T-helper 2 cell (primary cell): ENCODE results near the gene H2BK1.
A peak's percentile ranks its signal among the peaks of the same experiment; 100 is the strongest.

ENCODE experiments used
- DNase-seq, 5 experiments: peaks; one replicate each; pipeline versions ENCODE4 v3.0.0 to v3.0.0-alpha.2; 2012 to 2022

Gene H2BK1

DNA sequence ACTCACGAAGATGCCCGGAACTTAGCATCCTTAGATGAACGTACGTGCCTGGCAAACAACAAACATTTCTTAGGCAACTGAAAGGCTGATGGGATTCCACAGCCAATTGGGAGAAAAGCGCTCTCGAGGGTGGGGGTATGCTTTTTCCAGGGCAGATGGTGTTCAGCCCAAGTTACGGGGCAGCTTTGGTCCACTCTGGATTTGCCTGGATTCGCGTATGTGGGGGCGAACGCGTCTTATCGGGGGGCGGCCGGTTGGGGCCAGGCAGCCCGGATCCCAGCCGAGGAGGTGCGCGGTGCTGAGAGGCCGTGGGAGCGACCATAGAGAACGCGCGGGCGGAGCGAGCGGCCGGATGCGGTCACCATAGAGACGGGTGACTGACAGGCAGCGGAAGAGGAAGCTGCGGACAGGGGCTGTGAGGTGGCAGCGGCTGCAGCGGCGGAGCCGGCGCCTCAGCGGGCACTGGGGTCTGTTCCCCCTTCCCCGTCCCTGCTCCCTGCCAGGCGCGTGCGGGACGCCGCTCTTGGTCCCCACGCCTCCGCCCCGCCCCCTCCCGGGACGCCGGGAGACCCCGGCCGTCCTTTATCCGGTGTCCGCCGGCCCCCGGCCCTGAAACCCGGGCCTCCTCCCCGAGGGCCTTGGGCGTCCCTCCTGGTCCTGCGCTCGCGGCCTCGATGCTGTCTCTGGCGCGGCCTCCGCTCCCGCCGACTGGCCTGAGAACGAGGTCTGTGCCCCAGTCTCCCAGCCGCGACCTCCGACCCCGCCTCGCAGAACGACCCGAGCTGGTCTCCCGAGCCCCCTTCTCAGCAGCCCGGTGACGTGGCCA lies 22.0 kb upstream of the H2BK1 start, which contains the start of gene CHPF2:
Gene CHPF2, plus strand, starts transcription at position 393 of the 826 bp plus-strand sequence. CDS start 1,529 bp downstream, outside the sequence.
- peak; percentile 74 to 94 (median 85) for DNase-seq

DNA sequence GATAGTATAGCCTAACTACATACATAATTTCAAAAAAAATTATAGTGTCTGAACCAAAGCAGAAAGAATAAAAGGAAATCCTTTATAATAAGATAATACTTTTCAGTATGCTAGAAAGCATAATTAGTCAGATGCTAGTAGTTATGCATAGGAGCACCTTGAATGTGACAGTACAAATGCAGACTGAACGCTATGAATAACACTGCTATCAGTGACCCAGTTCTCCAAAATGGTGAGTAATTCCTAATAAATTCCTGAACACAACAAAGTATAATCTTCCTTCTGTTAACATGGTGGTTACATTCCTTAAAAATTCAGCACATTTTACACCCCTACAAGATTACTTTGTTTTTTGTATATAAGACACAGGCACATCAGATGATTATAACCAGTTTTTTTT lies 20.8 kb upstream of the H2BK1 start:
- no peak for DNase-seq

DNA sequence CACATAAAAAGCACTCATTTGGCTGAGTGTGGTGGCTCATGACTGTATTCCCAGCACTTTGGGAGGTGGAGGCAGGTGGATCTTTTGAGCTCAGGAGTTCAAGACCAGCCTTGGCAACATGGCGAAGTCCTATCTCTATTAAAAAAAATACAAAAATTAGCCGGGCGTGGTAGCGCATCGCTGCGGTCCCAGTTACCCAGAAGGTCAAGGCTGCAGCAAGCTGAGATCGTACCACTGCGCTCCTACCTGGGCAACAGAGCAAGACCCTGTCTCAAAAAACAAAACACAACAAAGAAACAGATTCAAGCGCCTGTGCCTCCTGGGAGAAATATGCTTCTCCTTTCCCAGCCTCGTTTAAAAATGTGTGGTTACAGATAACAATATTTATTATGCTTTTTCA lies 19.0 kb upstream of the H2BK1 start:
- no peak for DNase-seq

DNA sequence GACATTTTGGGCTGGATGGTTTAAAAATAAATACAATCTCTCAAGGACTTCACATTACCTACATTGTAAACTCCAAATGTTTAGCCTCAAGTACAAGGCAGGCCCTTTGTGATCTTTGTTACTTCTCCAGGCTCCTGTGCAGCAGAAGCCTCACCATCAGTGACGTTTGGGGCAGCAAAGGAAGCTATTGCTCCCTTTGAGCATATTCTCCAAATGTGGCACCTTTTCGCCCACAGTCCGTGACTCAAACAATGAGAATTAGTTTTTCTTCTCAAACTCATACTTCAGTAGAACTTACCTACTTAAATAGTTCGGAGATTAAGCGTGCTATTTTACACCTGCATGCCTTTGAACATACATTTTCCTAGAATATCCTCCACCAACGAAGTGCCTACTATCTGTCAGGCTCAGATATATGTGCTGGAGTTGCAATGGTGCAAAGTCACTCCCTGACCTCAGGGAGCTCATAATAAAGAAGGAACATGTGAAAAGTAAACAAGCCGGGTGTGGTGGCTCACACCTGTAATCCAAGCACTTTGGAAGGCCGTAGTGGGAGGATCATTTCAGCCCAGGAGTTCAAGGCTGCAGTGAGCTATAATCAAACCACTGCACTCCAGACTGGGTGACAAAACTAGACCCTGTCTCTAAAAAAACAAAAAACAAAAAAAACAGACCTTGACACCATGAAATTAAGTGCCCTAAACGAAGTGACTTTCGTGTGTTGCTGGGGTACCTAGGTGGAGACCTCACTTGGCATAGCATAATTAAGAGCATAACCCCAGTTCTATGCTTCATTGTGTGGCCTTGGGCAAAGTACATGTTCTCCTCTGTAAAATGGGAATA lies 18.0 kb upstream of the H2BK1 start:
- no peak for DNase-seq

DNA sequence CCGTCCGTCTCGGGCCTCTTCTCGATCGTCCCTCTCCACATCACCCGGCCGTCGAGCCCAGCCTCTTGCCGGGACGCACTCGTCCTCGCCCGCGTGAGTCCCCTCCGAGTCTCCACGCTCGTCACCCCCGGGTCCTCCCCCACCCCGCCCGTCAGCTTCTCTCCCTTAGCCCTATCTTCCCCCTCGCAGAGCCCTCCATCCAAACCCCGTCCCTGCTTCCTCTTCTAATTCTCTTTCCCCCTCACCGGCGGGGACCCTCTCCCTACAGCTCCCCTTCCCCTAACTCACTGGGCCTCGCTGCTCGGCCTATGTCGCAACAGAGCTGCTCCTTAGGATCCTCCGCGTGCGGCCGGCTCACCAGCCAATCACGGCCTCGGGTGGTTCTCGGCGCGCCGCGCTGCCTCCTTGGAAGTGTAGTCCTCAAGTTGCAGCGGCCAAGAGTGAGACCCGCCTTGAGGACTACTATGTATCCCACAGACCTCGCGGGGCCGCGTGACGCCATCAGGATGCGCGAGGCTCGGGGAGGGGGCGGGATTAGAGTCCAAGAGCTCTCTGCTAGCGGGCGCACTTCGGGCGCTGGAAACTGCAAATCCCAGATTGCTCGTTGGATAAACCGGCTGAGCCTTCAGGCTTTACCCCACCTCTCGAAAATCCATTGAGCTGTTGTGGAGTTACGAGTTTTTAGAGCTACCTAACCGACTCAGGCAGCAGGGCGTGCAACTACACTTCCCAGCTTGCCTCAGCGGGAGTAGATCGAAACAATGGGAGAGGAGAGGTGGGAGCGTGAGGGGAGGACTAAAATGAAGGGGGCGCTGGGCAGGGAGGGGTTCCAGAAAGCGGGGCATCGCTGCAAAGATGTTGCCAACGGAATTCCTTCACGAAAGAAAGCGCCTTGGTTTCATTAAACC lies 16.8 kb upstream of the H2BK1 start, which contains the start of gene ABCF2:
Gene ABCF2, minus strand, starts transcription at position 331 of the 908 bp plus-strand sequence. CDS start 747 bp downstream, outside the sequence.
- DNase-seq, result peak; percentile 91 to 99 (median 97)

DNA sequence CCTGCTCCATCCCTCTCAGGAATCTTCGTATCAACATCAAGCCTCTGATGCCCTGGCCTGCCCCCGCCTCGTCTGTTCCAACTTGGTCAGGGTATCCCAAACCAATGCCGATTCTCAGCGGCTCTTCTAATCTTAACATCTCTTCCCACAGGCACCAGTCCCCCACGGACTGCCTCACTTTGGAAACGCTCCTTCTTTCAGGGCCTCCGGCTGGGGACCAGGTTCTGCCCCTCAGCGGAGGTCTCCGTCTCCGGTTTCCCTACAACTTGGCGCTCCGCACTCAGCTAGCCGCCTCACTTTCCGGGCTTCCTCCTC lies 16.2 kb upstream of the H2BK1 start:
- no peak for DNase-seq

DNA sequence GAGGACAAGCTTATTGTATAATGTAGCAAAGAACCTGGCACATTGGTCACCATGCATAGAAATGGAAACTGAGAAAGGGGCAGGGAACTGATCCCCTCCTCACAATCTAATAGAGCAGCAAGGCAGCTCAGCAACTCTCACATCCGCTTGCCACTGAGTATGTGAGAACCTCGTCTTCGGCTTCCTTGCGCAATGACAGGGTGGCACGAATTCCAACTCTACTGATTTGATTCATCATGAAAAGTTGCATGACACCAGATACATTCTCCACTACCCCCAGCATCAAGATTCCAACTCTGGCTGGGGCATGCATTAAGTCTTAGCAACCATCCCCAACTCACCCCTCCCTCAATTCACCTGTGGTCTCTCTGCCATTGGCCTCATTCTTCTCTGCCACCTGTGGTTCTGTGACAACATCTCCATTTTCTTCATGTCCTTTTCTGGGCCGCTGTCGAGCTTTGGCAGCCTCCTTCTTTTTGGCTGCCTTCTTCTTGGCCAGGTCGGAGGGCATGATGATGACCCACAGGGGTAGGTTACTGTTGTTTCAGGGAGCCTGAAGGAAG lies 15.7 kb upstream of the H2BK1 start:
- no peak for DNase-seq

DNA sequence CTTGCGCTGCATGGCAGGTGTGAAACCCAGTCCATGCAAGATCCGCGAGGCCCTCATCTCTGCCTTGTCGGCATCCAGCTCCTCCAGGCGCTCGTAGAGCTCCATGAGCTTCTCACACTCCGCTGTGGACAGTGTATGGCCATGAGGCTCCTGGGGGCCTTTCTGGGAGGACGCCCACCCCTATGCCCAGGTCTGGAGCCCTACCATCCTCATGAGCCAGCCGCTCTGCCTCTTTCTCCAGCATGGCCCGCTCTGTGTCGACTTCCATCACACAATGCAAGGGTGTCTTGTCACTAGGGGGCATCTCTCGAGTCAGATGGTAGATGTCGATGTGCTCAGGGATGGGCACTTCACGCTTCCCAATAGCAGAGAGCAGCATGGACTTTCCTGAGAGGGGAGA lies 13.4 kb upstream of the H2BK1 start:
- no peak for DNase-seq

DNA sequence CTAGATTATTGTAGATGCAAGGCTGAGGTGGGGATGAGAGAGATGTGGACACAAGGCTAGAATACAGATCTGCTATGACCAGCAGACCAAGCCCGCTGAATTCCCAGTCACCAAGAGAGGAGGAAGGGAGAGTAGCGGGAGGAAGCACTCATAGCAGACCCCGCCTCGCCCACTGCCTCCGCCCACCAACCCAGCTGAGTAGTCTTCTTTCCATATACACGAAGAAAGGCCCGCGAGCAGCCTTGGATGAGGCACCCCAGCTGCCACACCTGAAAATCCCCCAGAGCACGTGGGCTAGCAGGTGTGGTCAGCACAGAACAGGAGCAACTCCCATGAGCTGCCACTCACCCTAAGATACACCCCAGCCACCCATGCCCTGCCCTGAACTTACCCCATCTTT lies 7.9 kb upstream of the H2BK1 start:
- DNase-seq, result no peak

DNA sequence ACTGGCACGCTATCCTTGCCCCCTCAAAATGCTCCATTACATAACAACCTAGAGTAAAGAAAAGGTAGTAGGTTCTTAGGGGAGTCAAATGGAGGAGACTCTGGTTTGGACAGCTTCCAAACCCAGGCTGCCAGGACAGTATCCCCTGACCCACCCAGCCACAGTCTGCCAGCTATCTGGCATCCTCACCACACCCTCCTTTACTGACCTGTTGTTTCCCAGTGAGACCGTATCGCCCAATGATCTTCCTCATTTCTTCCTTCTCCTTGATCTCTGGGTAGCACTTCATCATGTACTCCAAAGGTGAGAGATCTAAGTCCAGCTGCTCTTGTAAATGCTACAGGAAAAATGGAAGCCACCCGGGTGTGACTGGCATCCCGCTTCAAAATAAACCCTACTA lies 5.1 kb upstream of the H2BK1 start:
- no peak for DNase-seq

DNA sequence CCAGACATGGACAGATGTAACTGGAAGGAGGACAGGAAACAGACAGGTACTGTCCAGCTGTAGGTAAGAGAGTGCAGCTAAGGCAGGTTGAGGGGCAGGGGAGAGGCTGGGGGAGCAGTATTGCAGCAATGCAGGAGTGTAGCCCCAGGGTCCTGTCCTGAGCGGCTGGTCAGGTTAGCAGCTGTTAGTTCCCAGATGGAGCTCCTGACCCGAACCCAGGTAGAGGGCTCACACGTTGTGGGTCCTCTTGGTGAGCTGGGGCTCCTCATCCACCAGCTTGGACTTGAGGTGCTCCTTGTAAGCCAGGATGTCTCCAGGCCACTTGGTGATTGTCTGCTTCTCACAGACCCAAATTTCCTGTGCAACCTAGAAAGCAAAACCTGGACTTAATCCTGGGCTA lies 3.5 kb upstream of the H2BK1 start:
- DNase-seq, result no peak

DNA sequence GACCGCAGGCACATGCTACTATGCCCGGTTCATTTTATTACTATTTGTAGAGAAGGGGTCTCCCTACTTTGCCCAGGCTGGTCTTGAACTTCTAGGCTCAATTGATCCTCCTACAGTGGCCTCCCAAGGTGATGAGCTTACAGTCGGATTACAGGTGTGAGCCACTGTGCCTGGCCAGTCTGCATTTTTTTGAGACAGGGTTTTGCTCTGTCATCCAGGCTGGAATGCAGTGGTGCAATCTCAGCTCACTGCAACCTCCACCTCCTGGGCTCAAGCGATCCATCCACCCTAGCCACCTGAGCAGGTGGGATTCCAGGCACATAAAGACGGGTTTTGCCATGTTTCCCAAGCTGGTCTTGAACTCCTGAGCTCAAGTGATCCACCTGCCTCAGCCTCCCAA lies 2.3 kb upstream of the H2BK1 start:
- no peak for DNase-seq

DNA sequence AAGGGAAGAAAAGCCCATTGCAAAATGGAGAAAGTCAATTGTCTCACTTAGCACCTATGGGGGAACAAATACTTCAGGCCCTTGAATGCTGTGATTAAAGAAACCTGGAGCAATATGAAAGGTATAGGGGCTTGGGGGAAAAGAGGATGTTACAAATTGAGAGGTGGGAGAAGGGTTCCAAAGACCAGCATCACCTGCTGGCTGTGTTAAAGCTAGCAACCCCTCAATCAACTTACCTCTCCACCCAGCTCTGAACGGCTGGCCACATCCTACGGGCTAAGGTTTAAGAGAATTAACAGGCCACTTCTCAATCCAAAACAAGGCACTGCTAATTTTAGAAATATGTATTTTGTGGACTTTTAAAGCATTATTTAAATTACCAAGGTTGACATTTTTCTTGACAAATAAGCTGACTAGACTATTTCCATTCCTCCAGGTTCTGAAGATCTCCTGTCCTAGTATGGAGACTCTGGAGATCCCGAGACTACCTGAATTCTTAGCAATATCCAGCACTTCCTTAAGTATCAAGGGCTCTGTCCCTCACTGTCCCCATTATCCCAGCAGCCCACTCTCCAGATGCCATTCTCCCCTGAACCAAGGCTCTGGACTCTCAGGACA lies 976 bp upstream of the H2BK1 start:
- DNase-seq, result no peak

DNA sequence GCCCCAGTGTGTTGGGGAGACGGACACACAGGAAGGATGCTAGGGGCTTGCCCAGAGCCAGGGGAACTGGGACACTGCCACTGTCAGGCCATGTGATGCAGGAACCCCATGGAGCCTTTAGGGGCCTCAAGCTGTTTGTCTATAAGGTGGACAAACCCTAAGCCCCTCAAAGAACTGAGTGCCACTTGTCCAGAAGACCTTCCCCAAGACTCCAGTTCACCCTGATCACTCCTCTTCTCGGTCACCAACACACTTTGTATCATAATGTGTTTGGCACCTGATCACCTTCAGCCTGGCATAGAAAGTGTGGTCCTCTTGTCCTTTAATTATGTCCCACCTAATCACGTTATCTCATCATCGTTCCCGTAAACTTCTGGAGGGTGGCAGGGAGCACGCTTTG lies 700 bp downstream of the H2BK1 start:
- no peak for DNase-seq

DNA sequence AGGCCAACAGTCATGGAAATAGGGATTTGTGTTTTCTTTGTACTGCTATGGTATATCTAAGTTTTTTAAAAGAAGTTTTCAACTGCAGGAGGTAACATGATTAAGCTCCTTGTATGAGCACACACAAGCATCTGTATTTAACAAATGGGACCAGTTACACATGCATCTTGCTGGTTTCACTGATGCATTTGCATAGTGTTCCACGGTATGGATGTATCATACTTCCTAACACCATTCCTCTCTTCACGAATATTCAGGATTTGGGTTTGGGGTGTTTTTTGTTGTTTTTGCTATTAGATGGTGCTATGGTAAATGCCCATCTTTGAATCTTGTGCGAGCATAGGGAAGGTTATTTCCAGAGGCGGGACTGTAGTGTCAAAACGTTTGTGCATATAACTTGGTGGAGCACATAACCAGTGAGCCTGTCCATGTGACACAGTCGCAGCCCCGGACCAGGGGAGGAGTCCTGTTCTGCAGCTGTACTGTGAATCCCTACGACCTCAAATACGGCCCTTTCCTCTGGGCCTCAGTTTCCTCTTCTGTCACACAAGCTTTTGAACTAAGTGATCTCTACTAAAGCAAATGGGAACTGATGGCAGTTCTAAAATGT lies 1.9 kb downstream of the H2BK1 start:
- DNase-seq, result no peak

DNA sequence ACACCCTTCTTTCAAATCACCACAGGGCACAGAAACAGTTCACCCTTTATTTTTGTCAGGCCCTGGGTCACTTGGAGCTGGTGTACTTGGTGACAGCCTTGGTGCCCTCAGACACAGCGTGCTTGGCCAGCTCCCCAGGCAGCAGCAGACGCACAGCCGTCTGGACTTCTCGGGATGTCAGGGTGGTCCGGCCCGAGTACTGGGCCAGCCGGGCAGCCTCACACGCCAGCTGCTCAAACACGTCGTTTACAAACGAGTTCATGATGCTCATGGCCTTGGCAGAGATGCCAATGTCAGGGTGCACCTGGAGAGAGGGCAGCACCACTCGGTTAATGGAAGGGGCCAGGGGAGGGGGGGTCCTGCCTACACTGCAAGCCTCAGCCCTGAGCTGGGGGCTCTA lies 2.5 kb downstream of the H2BK1 start:
- no peak for DNase-seq

DNA sequence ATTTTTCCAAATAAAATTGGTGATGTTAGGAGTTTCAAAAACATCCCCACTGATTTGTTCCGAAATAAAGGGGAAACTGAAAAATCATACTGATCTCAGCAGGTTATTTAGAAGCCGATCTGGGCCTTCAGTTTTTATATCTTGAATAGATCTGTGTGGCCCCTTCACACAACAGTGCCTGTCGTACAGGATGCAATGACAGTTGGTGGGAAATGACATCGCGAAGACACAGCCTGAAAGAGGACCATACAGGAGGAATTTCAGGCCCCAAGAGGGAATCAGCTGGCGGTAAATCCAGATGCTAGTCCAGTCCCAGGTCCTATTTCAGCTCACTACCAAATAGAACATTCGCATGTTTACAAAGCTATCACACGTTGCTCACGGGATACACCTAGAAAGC lies 3.0 kb downstream of the H2BK1 start:
- peak in 1 of 5 experiments; percentile 60 for DNase-seq

DNA sequence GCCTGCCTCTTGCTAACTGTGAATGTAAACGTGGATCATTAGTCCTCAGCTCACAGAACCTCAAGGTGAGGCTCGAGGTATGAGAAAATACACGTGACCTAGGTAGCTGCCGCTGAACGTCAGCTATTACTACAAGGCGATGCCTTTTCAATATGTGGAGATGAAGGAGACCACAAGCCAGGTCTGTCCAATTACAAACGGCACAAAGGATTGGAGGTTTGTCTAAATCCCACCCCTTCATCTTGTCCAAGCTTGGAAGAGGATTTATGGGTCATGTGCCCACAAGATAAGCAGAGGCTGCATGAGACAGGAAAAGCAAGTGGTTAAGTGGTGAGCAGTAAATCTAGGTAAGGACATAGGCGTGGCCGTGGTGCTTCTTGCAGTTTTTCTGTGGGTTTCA lies 3.4 kb downstream of the H2BK1 start:
- DNase-seq, result peak in 2 of 5 experiments; percentile 75 to 82

DNA sequence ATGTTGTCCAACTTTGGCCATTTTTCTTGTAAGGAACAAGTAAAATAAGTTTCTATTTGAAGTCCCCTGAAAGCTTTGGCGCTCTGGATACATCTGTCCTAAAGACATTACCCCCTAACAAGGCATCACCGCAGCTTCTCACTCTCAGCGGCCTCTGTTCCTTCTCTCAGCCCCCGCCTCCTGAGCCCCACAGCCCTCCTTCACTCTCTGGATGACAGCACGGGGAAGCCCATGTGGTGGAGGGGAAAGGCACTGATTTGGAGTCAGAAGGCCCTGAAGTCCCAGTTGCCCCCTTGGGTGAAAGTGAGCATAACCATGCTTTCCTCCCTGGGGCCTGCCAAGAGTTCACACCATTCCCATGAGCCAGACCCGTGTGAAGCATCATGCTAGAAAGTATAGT lies 4.6 kb downstream of the H2BK1 start:
- no peak for DNase-seq

DNA sequence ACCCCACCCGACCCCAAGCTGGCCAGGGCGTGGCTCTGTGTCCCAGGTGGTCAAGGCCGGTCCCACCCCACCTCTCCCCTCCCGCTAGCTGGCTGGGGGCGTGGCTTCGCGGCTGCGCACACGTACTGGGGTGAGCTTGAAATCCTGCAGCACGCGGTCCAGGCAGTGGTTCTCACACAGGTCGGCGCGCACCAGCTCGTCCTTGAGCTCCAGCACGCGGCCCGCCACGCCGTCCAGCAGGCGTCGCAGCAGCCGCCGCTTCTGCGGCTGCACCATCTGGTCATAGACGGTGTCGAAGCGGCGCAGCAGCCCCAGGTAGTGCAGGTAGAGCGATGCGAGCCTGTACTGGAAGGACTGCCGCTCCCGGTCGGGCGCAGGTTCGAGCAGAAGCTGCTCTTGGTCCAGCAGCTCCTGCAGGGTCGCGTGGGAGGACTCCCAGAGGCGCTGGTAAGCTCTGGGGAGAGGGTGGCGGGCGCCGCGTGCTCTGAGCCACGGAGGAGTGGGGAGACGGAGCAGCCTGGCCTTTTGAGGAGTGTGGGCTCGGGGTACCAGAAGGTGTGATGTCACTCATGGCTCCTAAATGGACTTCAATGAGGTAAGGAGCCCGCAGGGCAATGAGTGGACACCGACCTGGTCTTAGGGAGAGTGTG lies 5.8 kb downstream of the H2BK1 start:
- DNase-seq, result peak in 1 of 5 experiments; percentile 22

DNA sequence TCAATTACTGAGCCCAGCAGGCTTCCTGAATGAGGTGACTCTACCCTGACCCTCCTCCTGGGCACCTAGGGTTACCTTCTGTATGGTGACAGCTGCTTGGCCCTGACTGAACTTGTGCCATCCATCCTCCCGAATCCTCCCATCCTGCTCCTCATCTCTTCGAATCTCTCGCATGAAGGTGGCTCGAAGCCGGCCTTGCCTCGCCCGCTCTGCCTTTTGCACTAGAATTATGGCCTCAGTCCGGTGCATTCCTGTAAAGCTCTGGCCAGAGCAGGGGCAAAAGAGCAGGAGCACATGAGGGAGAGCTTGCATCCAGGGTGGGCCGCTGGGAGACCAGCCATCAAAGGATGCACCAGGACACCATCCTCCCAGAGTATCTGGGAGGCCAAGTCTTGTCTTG lies 7.5 kb downstream of the H2BK1 start:
- DNase-seq, result no peak
